Measurements from ENCODE around the gene ADA.

- TF ChIP-seq CTCF (IDR thresholded peaks at IDR 0.05): no peak
- TF ChIP-seq POLR2A (IDR thresholded peaks at IDR 0.05): no peak
These were observed 27.3 kb downstream of the ADA start for GRCh38 chr20:44624152-44624551.

Measured in Peyer's patch (tissue), 4 donors.